Type B pancreatic cell (in vitro differentiated cells): ENCODE measurements around the gene ARID4B. TPM values are rescaled to one million over a fixed set of nuclear protein-coding genes. Genes with fewer than 3 reads are reported as not detected.
A peak's percentile ranks its signal among the peaks of the same experiment; 100 is the strongest.

ENCODE experiments used
- DNase-seq: peaks from one replicate; pipeline ENCODE4 v3.0.0; 2021; ENCODE audit warnings: mixed read lengths; ENCODE audit not compliant: unreplicated experiment; ENCODE audit errors: extremely low spot score
- H3K27ac Mint-ChIP-seq: 2 replicates; pipeline ENCODE4 v1.8.0; 2021; ENCODE audit warnings: mild to moderate bottlenecking, mixed read lengths
- H3K27me3 Mint-ChIP-seq: 2 replicates; pipeline ENCODE4 v1.8.0; 2021; ENCODE audit warnings: mixed read lengths
- H3K36me3 Mint-ChIP-seq: 2 replicates; pipeline ENCODE4 v1.8.0; 2021; ENCODE audit warnings: mixed read lengths
- H3K4me1 Mint-ChIP-seq: one replicate; pipeline ENCODE4 v1.8.0; 2021; ENCODE audit warnings: mixed read lengths; ENCODE audit not compliant: unreplicated experiment
- H3K4me3 Mint-ChIP-seq: 2 replicates; pipeline ENCODE4 v1.8.0; 2021; ENCODE audit warnings: mild to moderate bottlenecking, mixed read lengths
- H3K9me3 Mint-ChIP-seq: 2 replicates; pipeline ENCODE4 v1.8.0; 2021; ENCODE audit warnings: mixed read lengths
- CTCF ChIP-seq: fragments of 200-600 bp; sonication (generic); conservative IDR thresholded peaks from 2 replicates; pipeline ENCODE4 v1.5.0; 2021; ENCODE audit warnings: antibody characterized with exemption, mild to moderate bottlenecking
- total RNA-seq: library from RNA; stranded (reverse); gene quantifications from 2 replicates; pipeline ENCODE4 v1.2.1, GENCODE V29; 2021; ENCODE audit warnings: low replicate concordance

ARID4B gene
- total RNA-seq, 1 donor from 2014 or later: 42.4 TPM

- no peaks in the 10 kb centered on the region for H3K9me3 Mint-ChIP-seq
- DNase-seq: no peak
- peaks cover 16% of the 10 kb centered on the region for H3K36me3 Mint-ChIP-seq
- no peaks in the 10 kb centered on the region for H3K4me1 Mint-ChIP-seq
- TF ChIP-seq CTCF: no peak
- no peaks in the 10 kb centered on the region for H3K27me3 Mint-ChIP-seq
- H3K27ac Mint-ChIP-seq: no peak overlapping the region
- no peak overlapping the region for H3K4me3 Mint-ChIP-seq
Measured at GRCh38 chr1:235250430-235250829, 77.5 kb downstream of the ARID4B start.

GRCh38 chr1:235246022-235246948 is 81.7 kb downstream of the ARID4B start:
- Mint-ChIP-seq H3K36me3 (peaks cover 19% of the 10 kb centered on the region), H3K4me3 (no peak overlapping the region), H3K27ac (no peak overlapping the region), H3K4me1 (no peaks in the 10 kb centered on the region), H3K9me3 (no peaks in the 10 kb centered on the region), H3K27me3 (no peaks in the 10 kb centered on the region)
- TF ChIP-seq CTCF: no peak
- DNase-seq: no peak

- Mint-ChIP-seq H3K36me3 (peaks cover 15% of the 10 kb centered on the region), H3K9me3 (no peaks in the 10 kb centered on the region), H3K27me3 (no peaks in the 10 kb centered on the region), H3K27ac (no peak overlapping the region), H3K4me1 (no peaks in the 10 kb centered on the region), H3K4me3 (no peak overlapping the region)
- no peak for TF ChIP-seq CTCF
- no peak for DNase-seq
Measured at GRCh38 chr1:235244974-235245592, 82.9 kb downstream of the ARID4B start.

- no peaks in the 10 kb centered on the region for H3K27me3 Mint-ChIP-seq
- no peak for DNase-seq
- H3K4me1 Mint-ChIP-seq: no peaks in the 10 kb centered on the region
- H3K36me3 Mint-ChIP-seq: peaks cover 18% of the 10 kb centered on the region
- no peaks in the 10 kb centered on the region for H3K9me3 Mint-ChIP-seq
- H3K27ac Mint-ChIP-seq: peak overlapping the region; percentile 31
- no peak for TF ChIP-seq CTCF
- H3K4me3 Mint-ChIP-seq: no peak overlapping the region
Measured at GRCh38 chr1:235240960-235241359, 87.0 kb downstream of the ARID4B start.

- no peak for TF ChIP-seq CTCF
- Mint-ChIP-seq H3K4me3 (no peak overlapping the region), H3K27ac (no peak overlapping the region), H3K27me3 (no peaks in the 10 kb centered on the region), H3K4me1 (no peaks in the 10 kb centered on the region), H3K36me3 (peaks cover 15% of the 10 kb centered on the region), H3K9me3 (no peaks in the 10 kb centered on the region)
- DNase-seq: no peak
Measured at GRCh38 chr1:235239851-235240250, 88.1 kb downstream of the ARID4B start.
